ENCODE results near the gene CDK14.

The CDK14 gene

GRCh38 chr7:91185771-91186170 is 589.6 kb downstream of the CDK14 start:
- no peak for DNase-seq

DNA sequence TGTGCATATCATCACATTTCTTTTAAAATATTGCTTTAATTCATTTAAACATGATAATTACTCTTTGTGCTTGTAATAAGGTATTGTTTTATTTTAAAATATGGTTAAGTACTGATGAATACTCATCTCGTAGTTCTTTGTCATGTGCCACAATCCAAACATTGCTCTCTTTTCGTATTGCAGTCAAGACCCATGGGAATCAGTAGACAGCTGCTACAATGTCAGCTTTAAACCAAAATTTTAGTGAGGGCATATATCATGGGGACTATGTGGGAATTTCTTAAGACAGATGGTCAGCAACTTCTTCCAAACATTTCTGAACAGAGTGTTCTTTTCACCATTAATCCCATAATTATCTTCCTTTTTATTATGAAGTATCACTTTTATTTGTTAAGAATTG is 590.9 kb downstream of the CDK14 start:
- no peak for DNase-seq

- DNase-seq, result no peak
Observed at GRCh38 chr7:91191771-91192170, 595.6 kb downstream of the CDK14 start.

- no peak for DNase-seq
Observed at GRCh38 chr7:91193141-91193540, 597.0 kb downstream of the CDK14 start.

- no peak for DNase-seq
Observed at GRCh38 chr7:91194841-91195240, 598.7 kb downstream of the CDK14 start.

DNA sequence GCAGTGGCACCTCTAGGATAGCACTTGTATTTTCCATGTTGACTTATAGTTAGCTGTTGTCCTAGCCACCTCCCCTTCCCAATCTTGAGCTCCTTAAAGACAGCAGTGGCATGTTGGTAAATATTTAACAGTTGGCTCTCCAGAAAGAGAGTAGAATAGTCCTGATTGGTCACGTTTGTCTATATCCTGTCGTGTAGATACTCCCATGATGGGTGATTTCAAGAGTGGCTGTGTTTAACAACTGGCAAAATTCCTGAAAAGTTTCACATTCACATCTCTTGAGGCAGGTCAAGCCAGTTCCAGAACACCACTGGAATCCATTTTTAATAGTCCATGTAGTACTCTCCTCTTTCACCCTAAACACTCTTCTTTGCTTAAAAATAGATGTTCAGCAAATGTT is 599.9 kb downstream of the CDK14 start:
- no peak for DNase-seq

DNA sequence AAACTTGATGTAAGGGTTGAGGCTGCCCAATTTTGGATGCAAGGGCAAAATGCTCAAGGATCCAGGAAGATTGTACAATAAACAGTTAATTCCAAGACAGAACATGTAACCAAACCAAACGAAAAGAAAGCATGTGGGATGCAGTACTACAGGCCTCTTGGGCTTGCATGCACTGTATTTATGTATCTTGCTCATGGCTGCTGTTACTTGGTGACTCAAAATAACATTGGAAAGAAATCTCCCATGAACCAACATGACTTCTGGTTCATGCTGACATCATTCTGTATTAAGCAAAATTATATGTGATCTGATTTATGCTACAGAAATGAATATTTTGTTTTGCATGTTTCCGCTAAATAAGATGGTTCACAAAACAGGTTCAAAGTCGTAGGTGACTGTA is 602.2 kb downstream of the CDK14 start:
- no peak for DNase-seq

- no peak for DNase-seq
Observed at GRCh38 chr7:91199601-91200000, 603.5 kb downstream of the CDK14 start.

DNA sequence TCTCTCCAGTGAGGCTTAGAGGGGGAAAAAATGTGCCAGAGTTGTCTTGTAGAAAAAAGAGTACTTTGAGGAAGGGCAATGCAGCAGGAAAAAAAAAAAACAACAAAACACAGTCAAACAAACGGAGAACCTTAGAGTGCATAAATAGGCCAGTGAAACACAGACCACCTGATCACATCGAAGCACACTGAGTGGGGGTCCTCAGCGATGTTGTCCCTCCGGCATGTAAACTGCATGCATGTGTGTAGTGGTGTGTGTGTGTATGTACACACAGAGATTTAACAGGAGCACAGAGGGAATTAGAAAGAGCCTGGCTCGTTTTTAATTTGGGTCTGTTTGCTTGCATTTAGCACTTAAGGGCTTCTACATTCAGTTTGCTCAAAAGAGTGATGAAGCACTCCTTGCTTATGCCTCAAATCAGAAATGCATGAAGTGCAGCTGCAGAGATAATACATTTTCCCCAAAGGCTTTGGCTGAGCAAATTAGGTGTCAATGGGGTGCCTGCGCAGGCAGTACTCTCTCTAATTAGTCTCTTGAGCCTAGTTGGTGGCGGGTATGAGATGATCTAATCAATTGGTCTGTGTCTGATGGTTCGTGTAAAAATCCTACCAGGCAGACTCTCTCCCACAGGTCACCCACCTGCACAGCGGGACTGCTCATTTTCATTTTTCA is 605.5 kb downstream of the CDK14 start:
- DNase-seq, result no peak

- no peak for DNase-seq
Observed at GRCh38 chr7:91206361-91206960, 610.3 kb downstream of the CDK14 start.

- no peak for DNase-seq
Observed at GRCh38 chr7:91212582-91212981, 616.5 kb downstream of the CDK14 start.

GRCh38 chr7:91226411-91226810 is 630.3 kb downstream of the CDK14 start:
- no peak for DNase-seq

DNA sequence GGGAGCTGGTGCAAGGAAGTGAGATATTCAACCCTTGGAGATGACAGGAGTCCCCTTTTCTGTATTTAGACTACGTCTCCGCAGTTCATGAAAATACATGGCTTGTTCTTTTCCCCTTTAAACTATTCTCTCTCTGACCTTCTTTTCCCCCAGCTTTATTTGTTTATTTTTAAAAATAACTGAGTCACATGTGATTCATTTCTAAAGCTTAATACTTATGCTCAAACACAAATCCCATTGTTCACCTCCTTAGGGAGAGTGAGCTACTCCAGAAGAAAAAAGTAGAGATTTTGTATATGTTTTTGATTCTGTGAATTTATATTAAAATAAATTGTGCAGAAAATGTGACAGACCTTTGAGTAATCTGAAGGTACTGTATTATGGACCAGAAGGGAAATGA is 632.2 kb downstream of the CDK14 start:
- DNase-seq, result no peak

GRCh38 chr7:91228927-91229558 is 632.9 kb downstream of the CDK14 start:
- no peak for DNase-seq

- DNase-seq, result no peak
Observed at GRCh38 chr7:91230100-91230499, 634.0 kb downstream of the CDK14 start.

- no peak for DNase-seq
Observed at GRCh38 chr7:91230503-91230902, 634.4 kb downstream of the CDK14 start.

GRCh38 chr7:91233212-91233611 is 637.1 kb downstream of the CDK14 start:
- DNase-seq, result no peak

- no peak for DNase-seq
Observed at GRCh38 chr7:91235211-91235832, 639.2 kb downstream of the CDK14 start.

DNA sequence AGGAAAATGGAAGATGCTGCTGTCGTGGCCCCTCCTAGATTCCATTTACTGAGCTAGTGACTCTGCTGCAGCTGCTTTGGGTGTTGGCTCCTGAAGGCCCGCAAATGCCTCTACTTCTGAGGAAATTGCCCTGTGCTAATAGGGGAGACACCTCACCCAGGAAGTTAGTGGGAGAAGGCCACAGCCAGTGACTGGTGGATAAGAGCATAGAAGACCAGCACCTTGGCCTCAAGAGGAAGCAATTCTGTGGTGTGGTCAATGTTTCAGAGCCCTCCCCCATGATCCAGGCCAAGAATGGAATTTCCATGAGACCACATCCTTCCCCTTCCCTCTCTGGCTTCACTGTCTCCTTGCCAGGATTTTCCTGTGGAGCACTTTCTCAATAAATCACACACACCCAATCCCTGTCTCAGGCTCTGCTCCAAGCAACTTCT is 643.1 kb downstream of the CDK14 start:
- no peak for DNase-seq

DNA sequence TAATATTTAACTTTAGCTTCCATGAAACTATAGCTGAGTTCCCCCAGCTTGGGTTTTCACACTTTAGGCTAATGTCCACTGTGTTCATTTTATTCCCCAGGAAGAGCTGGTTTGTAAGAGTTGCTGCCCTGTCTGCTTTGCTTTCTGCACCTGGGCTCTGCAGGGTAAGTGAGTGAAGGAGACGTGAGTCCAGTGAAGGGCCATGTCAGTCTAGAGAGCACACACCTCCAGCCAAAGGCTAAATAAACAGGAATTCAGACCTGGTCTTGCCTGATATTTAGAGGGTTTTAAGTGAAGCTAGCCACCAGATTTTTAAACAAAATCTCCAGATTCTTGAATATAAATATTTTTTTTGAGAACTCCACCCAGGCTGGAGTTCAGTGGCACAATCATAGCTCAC is 643.7 kb downstream of the CDK14 start:
- no peak for DNase-seq

DNA sequence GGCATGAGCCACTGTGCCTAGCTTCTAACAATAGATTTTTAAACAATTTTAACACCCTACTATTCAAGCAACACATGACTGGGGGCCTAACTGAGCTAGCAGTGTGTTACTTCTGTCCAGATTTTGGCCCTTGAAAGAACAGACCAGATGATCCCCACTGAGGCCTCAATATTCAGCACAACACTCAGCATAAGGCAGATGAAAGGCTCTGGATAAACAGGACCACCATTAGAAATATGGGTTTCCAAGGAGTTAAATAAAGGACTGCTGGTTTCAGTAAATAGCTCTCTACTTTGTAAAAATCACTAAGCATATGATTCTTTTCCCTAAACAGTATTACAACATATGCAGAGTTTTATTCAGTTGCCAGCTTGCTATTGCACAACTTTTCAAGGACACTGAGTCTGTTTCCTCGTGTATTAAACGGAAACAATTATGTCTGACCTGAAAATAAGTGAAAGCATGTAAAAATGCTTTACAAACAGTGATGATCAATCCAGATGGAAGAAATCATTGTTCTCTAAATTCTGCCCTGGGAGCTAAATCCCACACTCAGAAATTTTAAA is 644.3 kb downstream of the CDK14 start:
- no peak for DNase-seq

DNA sequence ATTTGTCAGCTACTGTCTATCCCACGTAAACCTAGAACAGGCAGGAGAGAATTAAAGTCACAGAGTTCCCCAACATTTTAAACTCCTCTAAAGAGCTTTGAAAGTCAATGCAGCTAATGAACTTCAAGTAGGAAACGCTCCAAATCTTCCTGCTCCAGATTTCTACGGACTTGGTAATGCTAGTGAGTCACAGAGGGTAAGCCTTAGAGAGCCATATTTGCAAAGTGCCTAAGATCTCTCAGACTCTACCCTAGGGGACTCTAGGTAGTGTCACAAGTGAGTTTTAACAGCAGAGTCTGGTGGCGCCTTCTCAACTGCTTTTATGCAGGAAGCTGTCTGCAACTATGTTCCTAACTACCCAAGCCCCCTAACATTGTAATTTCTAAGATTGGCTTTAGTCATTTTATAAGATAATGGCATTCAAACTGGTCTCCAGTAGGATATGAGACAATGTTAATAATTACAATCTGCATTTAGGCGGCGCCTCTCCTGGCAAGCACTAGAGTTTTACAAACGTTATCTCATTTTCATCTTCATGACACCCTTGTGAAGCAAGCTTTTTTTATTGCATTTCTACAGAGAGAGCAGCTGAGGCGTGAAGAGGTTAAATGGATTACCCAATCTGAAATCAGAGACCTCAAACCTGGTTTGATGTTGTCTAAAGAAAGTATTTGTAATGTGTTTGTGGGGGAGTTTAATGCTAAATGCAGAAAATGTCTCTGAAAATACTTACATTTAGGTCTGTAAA is 646.1 kb downstream of the CDK14 start:
- DNase-seq, result no peak
